GM23338 (cell line): ENCODE results near the gene PLD5. TPM values are rescaled to one million over a fixed set of nuclear protein-coding genes. Genes with fewer than 3 reads are reported as not detected.

Experiments used
- ATAC-seq: fragments of 200-7000 bp; cut with Tn5 transposase; 3 replicates; pipeline ENCODE4 v1.9.1; 2020
- DNase-seq: peaks from one replicate; pipeline ENCODE4 v3.0.0-alpha.2; 2015; ENCODE audit warnings: low spot score
- H2AFZ ChIP-seq: fragments of 200-600 bp; sonication (generic); 2 replicates; pipeline ENCODE4 v1.8.0; 2016; ENCODE audit warnings: antibody characterized with exemption, mild to moderate bottlenecking, moderate library complexity
- H3F3A ChIP-seq: fragments of 200-600 bp; sonication (generic); replicated peaks from 2 replicates; pipeline ENCODE4 v1.8.0; 2017; ENCODE audit warnings: antibody characterized with exemption, mixed run types, low read depth
- H3K27ac ChIP-seq: fragments of 200-600 bp; sonication (generic); 2 replicates; pipeline ENCODE4 v1.6.1; 2016; ENCODE audit warnings: low read depth
- H3K27me3 ChIP-seq: fragments of 200-600 bp; sonication (generic); 2 replicates; pipeline ENCODE4 v1.8.0; 2016; ENCODE audit warnings: mild to moderate bottlenecking, mixed run types, moderate library complexity; ENCODE audit not compliant: insufficient read depth
- H3K36me3 ChIP-seq: fragments of 200-600 bp; sonication (generic); 2 replicates; pipeline ENCODE4 v1.8.0; 2016; ENCODE audit warnings: mild to moderate bottlenecking; ENCODE audit not compliant: insufficient read depth
- H3K4me1 ChIP-seq: fragments of 200-600 bp; sonication (generic); 2 replicates; pipeline ENCODE4 v1.8.0; 2016; ENCODE audit warnings: mild to moderate bottlenecking, moderate library complexity; ENCODE audit not compliant: insufficient read depth
- H3K4me2 ChIP-seq: fragments of 200-600 bp; sonication (generic); 2 replicates; pipeline ENCODE4 v1.7.1; 2017; ENCODE audit warnings: mixed run types
- H3K4me3 ChIP-seq: fragments of 200-600 bp; sonication (generic); 2 replicates; pipeline ENCODE4 v1.6.1; 2016; ENCODE audit warnings: mixed run types
- H3K79me2 ChIP-seq: fragments of 200-600 bp; sonication (generic); replicated peaks from 2 replicates; pipeline ENCODE4 v1.8.0; 2017; ENCODE audit warnings: mild to moderate bottlenecking; ENCODE audit not compliant: insufficient read depth
- H3K9me2 ChIP-seq: fragments of 200-600 bp; sonication (generic); 2 replicates; pipeline ENCODE4 v1.8.0; 2017; ENCODE audit not compliant: insufficient read depth
- H4K20me1 ChIP-seq: fragments of 200-600 bp; sonication (generic); replicated peaks from 2 replicates; pipeline ENCODE4 v1.8.0; 2017; ENCODE audit warnings: mild to moderate bottlenecking; ENCODE audit not compliant: insufficient read depth
- H3K27ac Mint-ChIP-seq: 2 replicates; pipeline ENCODE4 v1.8.0; 2020; ENCODE audit warnings: inconsistent platforms, mild to moderate bottlenecking, moderate library complexity, mixed read lengths
- H3K27me3 Mint-ChIP-seq: 3 replicates; pipeline ENCODE4 v1.8.0; 2022; ENCODE audit warnings: low read depth, mild to moderate bottlenecking, moderate library complexity, mixed read lengths, inconsistent platforms; ENCODE audit not compliant: insufficient read depth, poor library complexity
- H3K36me3 Mint-ChIP-seq: 3 replicates; pipeline ENCODE4 v1.8.0; 2021; ENCODE audit warnings: low read depth, mild to moderate bottlenecking, inconsistent platforms, moderate library complexity, mixed read lengths
- H3K4me1 Mint-ChIP-seq: 3 replicates; pipeline ENCODE4 v1.8.0; 2020; ENCODE audit warnings: mild to moderate bottlenecking, inconsistent platforms, mixed read lengths
- H3K4me3 Mint-ChIP-seq: 3 replicates; pipeline ENCODE4 v1.8.0; 2021; ENCODE audit warnings: moderate library complexity, mild to moderate bottlenecking, inconsistent platforms, mixed read lengths
- H3K9me3 Mint-ChIP-seq: 3 replicates; pipeline ENCODE4 v1.8.0; 2020; ENCODE audit warnings: moderate library complexity, mild to moderate bottlenecking, inconsistent platforms, mixed read lengths
- CREB1 ChIP-seq: fragments of 250-450 bp; sonication (Bioruptor Pico); IDR thresholded peaks from 2 replicates; pipeline ENCODE4 v1.5.0; 2020; ENCODE audit warnings: low read depth, mild to moderate bottlenecking, moderate library complexity
- EZH2 ChIP-seq: fragments of 200-600 bp; sonication (generic); IDR thresholded peaks from one replicate; pipeline ENCODE4 v1.8.0; 2017; ENCODE audit warnings: antibody characterized with exemption, mild to moderate bottlenecking, low read depth; ENCODE audit not compliant: unreplicated experiment
- POLR2AphosphoS5 ChIP-seq: IDR thresholded peaks from 2 replicates; pipeline ENCODE4 v1.6.1; 2016; ENCODE audit warnings: antibody characterized with exemption, low read depth
- ZNF114 ChIP-seq: fragments of 250-450 bp; sonication (Bioruptor Pico); IDR thresholded peaks from 2 replicates; pipeline ENCODE4 v1.5.0; 2020; ENCODE audit warnings: mild to moderate bottlenecking, moderate library complexity
- ZNF462 ChIP-seq: fragments of 250-450 bp; sonication (Bioruptor Pico); IDR thresholded peaks from 2 replicates; pipeline ENCODE4 v1.5.0; 2020; ENCODE audit warnings: mild to moderate bottlenecking, moderate library complexity
- polyA plus RNA-seq: library from polyadenylated mRNA; unstranded; fragments of >200 nt; fragmentation: Nextera tagmentation; extraction: Ambion mirVana; gene quantifications from 2 replicates; pipeline ENCODE4 v1.2.1, GENCODE V29; 2016
- total RNA-seq: library from RNA; depleted of rRNA; stranded (reverse); fragments of >200 nt; shearing (Covaris generic); gene quantifications from 2 replicates; pipeline ENCODE4 v1.2.3, GENCODE V29; 2014

Gene PLD5
- total and polyA plus RNA-seq, 2 experiments from 2014 or later, result 5.5 to 5.8 TPM

DNA sequence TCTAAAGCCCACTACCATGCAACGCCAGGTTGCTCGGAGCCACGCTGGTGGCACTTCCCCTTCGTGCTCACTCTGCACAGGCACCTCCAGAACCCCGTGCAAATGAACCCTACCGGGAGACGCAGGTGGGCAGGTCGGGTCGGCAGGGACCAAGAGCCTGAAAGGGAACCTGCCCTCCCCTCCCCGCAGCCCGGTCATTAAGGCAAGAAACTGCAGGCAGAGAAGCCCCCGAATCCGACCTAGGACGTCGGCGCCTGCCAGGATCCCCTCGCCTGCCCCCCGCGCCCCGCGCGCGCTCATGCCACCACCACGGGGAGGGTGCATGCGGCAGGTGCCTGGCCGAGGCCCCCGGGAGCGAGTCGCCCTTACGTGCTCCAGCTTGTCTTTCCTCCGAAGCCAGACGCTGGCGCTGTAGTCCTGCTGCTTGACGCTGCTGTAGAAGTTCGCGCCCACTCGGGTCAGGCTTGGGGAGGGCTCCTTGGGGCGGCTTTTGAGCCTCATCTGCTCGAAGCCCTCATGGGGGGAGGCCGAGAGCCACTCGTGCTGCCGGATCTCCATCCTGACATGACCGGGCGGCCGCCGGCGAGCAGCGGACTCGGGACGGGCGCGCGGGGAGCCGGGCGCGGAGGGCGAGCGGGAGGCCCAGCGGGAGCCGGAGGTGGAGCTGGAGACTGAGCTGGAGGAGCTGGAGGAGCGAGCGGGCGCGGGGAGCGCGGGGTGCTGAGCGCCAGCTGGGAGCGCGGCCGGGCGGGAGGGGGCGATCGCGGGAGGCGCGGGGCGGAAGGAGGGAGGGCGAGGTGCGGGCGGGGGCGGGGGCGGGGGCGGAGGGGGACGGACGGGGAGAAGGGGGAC is 552 bp downstream of the PLD5 start (continued):
- TF ChIP-seq ZNF462, result no peak
- peak; percentile 15 for TF ChIP-seq EZH2
- TF ChIP-seq CREB1, result no peak
- TF ChIP-seq ZNF114 (CRISPR knock-in tag), result no peak

DNA sequence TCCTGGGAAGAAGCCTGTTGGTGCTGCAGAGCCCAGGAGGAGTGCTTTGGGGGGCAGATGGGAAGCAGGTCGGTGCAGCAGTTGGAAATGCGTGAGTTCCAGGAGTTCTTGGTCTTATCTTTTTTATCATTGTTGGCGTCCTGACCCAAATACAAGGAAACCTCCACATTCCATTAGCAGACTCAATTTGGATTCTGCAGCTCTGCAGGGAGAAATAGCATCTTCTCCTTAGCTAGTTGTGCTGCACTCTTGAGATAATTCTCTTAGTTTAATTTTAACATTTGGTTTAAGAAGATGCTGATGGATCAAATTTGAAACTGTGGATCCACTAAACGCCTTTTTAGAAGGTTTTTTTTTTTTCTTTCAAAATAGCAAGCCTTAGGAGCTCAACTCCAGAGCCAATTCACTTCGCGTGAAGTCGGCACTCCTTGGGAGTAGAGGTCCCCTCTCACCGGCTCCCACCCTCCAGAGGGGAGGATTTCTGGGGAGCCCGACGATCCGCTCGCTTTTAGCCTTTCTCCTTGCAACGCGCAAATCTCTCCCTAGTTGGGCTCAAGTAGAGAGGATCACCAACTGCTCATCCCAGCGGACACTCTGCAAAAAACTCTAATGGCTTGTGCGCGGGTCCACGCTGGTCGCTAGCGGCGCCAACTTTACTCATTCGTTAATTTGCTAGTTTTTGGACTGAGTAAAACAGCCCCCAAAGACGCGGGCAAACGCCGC is 1.3 kb downstream of the PLD5 start:
- peak; percentile 47 for ATAC-seq
- H3K27me3 ChIP-seq, result peaks cover 40% of the 10 kb centered on the region

More for the DNA sequence above, 1.3 kb downstream of the PLD5 start:
- H3K27ac Mint-ChIP-seq, result no peak overlapping the region
- peak overlapping the region; percentile 96 for H3K4me3 ChIP-seq
- H4K20me1 ChIP-seq, result no peaks in the 10 kb centered on the region
- no peaks in the 10 kb centered on the region for H3K9me3 Mint-ChIP-seq
- H3F3A ChIP-seq, result no peaks in the 10 kb centered on the region
- H3K4me2 ChIP-seq, result peak overlapping the region; percentile 95
- H3K4me1 ChIP-seq, result peaks cover 30% of the 10 kb centered on the region
- no peaks in the 10 kb centered on the region for H3K9me2 ChIP-seq
- no peaks in the 10 kb centered on the region for H3K36me3 ChIP-seq
- no peak for TF ChIP-seq POLR2AphosphoS5
- peak; percentile 30 for TF ChIP-seq EZH2
- H3K79me2 ChIP-seq, result peaks cover 48% of the 10 kb centered on the region
- H3K4me1 Mint-ChIP-seq, result peaks cover 19% of the 10 kb centered on the region
- H3K4me3 Mint-ChIP-seq, result peak overlapping the region; percentile 91
- H3K27ac ChIP-seq, result no peak overlapping the region
- H2AFZ ChIP-seq, result peak overlapping the region; percentile 97
- peak; percentile 62 for DNase-seq
- peaks cover 39% of the 10 kb centered on the region for H3K27me3 Mint-ChIP-seq
- H3K36me3 Mint-ChIP-seq, result no peaks in the 10 kb centered on the region
